ENCODE data around the gene TMEM37. TPM values are rescaled to one million over a fixed set of nuclear protein-coding genes. Genes with fewer than 3 reads are reported as not detected.

Gene TMEM37
- total RNA-seq, 1 donor from 2014 or later, result 2.1 TPM

GRCh38 chr2:119439574-119440500, 8.2 kb downstream of the TMEM37 start:
- Histone ChIP-seq H3K36me3 (ENCODE audit: control insufficient read depth in 3 of 3, insufficient read depth in 3 of 3, low read length in 3 of 3) (no peaks in the 10 kb centered on the region), H3K27me3 (ENCODE audit: control insufficient read depth in 3 of 3, insufficient read depth in 3 of 3, low read length in 3 of 3) (no peaks in the 10 kb centered on the region), H3K9ac (ENCODE audit: low read depth in 1 of 3, low read length in 3 of 3) (no peak overlapping the region), H3K4me1 (ENCODE audit: control insufficient read depth in 3 of 3, insufficient read depth in 3 of 3, low read length in 3 of 3) (peaks cover 0 to 7% (median 0%) of the 10 kb centered on the region in 3 donors), H3K9me3 (ENCODE audit: control insufficient read depth in 3 of 3, low read length in 3 of 3) (no peaks in the 10 kb centered on the region), H3K27ac (ENCODE audit: low read depth, low read length) (no peak overlapping the region), H3K4me3 (ENCODE audit: low read length in 3 of 3) (no peak overlapping the region)

DNA sequence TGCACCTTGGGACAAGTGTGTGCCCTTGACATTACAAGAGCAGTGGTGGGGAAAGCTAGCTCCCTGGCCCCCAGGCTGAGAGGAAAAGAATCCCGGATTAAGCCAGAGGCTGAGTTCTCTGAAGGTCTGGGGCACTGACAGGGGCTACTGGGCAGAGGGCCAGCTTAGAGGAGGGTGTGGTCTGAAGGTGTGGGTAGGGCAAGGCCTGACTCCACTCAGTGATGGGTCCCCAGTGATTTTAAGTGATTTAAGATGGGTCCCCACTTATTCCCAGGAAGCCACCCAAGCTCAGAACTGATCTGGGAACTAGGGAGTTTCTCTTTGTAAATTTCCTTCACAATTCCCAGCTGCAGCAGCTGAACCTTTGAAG, 8.8 kb downstream of the TMEM37 start:
- Histone ChIP-seq H3K9me3 (ENCODE audit: control insufficient read depth in 3 of 3, low read length in 3 of 3) (no peaks in the 10 kb centered on the region), H3K36me3 (ENCODE audit: control insufficient read depth in 3 of 3, insufficient read depth in 3 of 3, low read length in 3 of 3) (no peaks in the 10 kb centered on the region), H3K9ac (ENCODE audit: low read depth in 1 of 3, low read length in 3 of 3) (no peak overlapping the region), H3K4me3 (ENCODE audit: low read length in 3 of 3) (no peak overlapping the region), H3K27ac (ENCODE audit: low read depth, low read length) (no peak overlapping the region), H3K4me1 (ENCODE audit: control insufficient read depth in 3 of 3, insufficient read depth in 3 of 3, low read length in 3 of 3) (peaks cover 0 to 3% (median 0%) of the 10 kb centered on the region in 3 donors), H3K27me3 (ENCODE audit: control insufficient read depth in 3 of 3, insufficient read depth in 3 of 3, low read length in 3 of 3) (peaks cover 0 to 2% (median 0%) of the 10 kb centered on the region in 3 donors)

- H3K4me1 ChIP-seq (ENCODE audit: control insufficient read depth in 3 of 3, insufficient read depth in 3 of 3, low read length in 3 of 3), result no peaks in the 10 kb centered on the region
- no peak overlapping the region for H3K4me3 ChIP-seq (ENCODE audit: low read length in 3 of 3)
- no peak overlapping the region for H3K27ac ChIP-seq (ENCODE audit: low read depth, low read length)
- H3K9me3 ChIP-seq (ENCODE audit: control insufficient read depth in 3 of 3, low read length in 3 of 3), result no peaks in the 10 kb centered on the region
- H3K36me3 ChIP-seq (ENCODE audit: control insufficient read depth in 3 of 3, insufficient read depth in 3 of 3, low read length in 3 of 3), result no peaks in the 10 kb centered on the region
- H3K9ac ChIP-seq (ENCODE audit: low read depth in 1 of 3, low read length in 3 of 3), result no peak overlapping the region
- H3K27me3 ChIP-seq (ENCODE audit: control insufficient read depth in 3 of 3, insufficient read depth in 3 of 3, low read length in 3 of 3), result peaks cover 0 to 2% (median 0%) of the 10 kb centered on the region in 3 donors
Measured at GRCh38 chr2:119440873-119441272, 9.2 kb downstream of the TMEM37 start.

DNA sequence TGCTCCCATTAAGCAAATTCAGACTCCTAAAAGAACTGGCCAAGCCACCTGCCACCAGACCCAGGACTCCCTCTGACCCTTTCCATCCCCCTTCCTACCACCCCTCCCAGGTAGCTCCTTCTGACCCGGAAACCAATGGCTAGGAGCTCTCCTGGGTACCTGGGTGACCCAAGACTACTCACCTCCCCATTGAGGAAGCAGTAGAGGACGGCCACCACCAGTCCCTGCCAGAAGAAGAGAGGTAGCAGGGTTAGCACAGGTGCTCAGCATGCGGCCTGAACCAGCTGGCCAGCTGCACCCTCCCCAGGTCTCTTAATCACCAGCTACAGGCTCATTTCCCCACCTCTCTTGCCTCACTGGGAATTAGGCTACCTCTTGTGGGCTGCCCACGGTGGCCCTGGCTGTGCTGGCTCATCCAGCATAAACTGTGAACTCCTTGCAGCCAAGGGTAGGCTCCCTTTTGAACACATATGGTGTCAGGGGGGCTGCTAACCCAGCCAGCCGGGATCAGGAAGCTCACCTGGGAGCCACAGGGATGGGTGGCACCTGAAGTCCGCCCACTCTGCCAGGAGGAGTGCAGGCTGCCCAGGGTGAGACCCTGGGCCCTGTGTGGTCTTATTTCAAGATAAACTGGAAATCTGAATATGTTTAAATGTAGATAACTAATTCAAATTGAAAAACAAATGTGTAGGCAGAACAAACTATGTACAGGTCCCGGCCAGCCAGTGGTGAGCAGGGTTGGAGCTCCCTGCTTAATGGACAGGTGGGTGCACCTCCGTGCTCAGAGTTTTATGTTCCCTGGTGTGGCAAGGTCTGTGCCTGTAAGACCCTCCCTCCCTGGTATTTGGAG, 9.9 kb downstream of the TMEM37 start:
- peaks cover 0 to 2% (median 1%) of the 10 kb centered on the region in 3 donors for H3K27me3 ChIP-seq (ENCODE audit: control insufficient read depth in 3 of 3, insufficient read depth in 3 of 3, low read length in 3 of 3)
- no peaks in the 10 kb centered on the region for H3K9me3 ChIP-seq (ENCODE audit: control insufficient read depth in 3 of 3, low read length in 3 of 3)
- H3K36me3 ChIP-seq (ENCODE audit: control insufficient read depth in 3 of 3, insufficient read depth in 3 of 3, low read length in 3 of 3), result no peaks in the 10 kb centered on the region
- no peak overlapping the region for H3K9ac ChIP-seq (ENCODE audit: low read depth in 1 of 3, low read length in 3 of 3)
- H3K4me1 ChIP-seq (ENCODE audit: control insufficient read depth in 3 of 3, insufficient read depth in 3 of 3, low read length in 3 of 3), result no peaks in the 10 kb centered on the region
- H3K4me3 ChIP-seq (ENCODE audit: low read length in 3 of 3), result no peak overlapping the region
- H3K27ac ChIP-seq (ENCODE audit: low read depth, low read length), result no peak overlapping the region

DNA sequence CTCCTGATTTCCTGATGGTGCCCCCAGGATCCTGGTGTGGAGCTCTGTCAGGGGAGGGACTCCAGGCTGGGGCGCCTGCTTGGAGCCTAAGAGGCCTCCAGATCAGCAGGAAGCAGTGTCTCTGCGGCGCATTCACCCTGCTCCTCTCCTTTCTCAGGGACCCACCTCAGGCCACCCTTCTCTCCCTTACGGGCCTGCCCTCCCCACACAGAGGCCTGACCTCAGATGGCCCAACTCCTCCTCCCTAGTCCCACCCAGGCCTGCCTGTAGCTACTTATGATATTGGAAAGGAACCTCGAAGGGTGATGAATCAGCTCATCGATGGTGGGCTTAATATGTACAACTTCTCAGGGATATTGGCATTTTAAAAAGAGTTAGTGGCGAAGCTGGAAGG, 10.6 kb downstream of the TMEM37 start:
- no peak overlapping the region for H3K4me3 ChIP-seq (ENCODE audit: low read length in 3 of 3)
- no peaks in the 10 kb centered on the region for H3K9me3 ChIP-seq (ENCODE audit: control insufficient read depth in 3 of 3, low read length in 3 of 3)
- H3K4me1 ChIP-seq (ENCODE audit: control insufficient read depth in 3 of 3, insufficient read depth in 3 of 3, low read length in 3 of 3), result no peaks in the 10 kb centered on the region
- no peaks in the 10 kb centered on the region for H3K36me3 ChIP-seq (ENCODE audit: control insufficient read depth in 3 of 3, insufficient read depth in 3 of 3, low read length in 3 of 3)
- H3K27me3 ChIP-seq (ENCODE audit: control insufficient read depth in 3 of 3, insufficient read depth in 3 of 3, low read length in 3 of 3), result peaks cover 0 to 4% (median 2%) of the 10 kb centered on the region in 3 donors
- no peak overlapping the region for H3K9ac ChIP-seq (ENCODE audit: low read depth in 1 of 3, low read length in 3 of 3)
- no peak overlapping the region for H3K27ac ChIP-seq (ENCODE audit: low read depth, low read length)

DNA sequence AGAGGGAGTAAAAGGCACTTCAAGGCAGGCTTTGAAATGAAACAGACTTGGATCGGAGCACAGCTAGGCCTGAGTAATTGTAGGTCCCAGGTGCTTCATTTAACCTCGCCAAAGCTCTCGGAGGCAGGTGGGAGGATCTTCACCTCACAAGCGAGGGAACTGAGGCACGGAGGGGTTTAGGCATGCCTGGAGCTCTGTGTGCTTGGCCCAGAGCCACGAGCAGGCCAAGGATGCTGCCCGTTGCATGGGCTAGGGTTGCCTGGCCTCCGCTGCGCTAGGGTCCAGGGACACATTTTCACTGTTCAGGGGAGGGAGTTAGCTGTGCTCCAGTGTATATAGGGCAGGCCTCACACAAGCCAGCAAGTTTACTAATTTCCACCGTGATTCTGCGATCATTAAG, 11.2 kb downstream of the TMEM37 start:
- H3K36me3 ChIP-seq (ENCODE audit: control insufficient read depth in 3 of 3, insufficient read depth in 3 of 3, low read length in 3 of 3), result no peaks in the 10 kb centered on the region
- no peak overlapping the region for H3K27ac ChIP-seq (ENCODE audit: low read depth, low read length)
- H3K9me3 ChIP-seq (ENCODE audit: control insufficient read depth in 3 of 3, low read length in 3 of 3), result no peaks in the 10 kb centered on the region
- peaks cover 0 to 6% (median 4%) of the 10 kb centered on the region in 3 donors for H3K27me3 ChIP-seq (ENCODE audit: control insufficient read depth in 3 of 3, insufficient read depth in 3 of 3, low read length in 3 of 3)
- H3K9ac ChIP-seq (ENCODE audit: low read depth in 1 of 3, low read length in 3 of 3), result no peak overlapping the region
- no peak overlapping the region for H3K4me3 ChIP-seq (ENCODE audit: low read length in 3 of 3)
- H3K4me1 ChIP-seq (ENCODE audit: control insufficient read depth in 3 of 3, insufficient read depth in 3 of 3, low read length in 3 of 3), result no peaks in the 10 kb centered on the region

GRCh38 chr2:119446037-119446436, 14.4 kb downstream of the TMEM37 start:
- no peaks in the 10 kb centered on the region for H3K36me3 ChIP-seq (ENCODE audit: control insufficient read depth in 3 of 3, insufficient read depth in 3 of 3, low read length in 3 of 3)
- H3K27me3 ChIP-seq (ENCODE audit: control insufficient read depth in 3 of 3, insufficient read depth in 3 of 3, low read length in 3 of 3), result peaks cover 0 to 9% (median 5%) of the 10 kb centered on the region in 3 donors
- H3K4me3 ChIP-seq (ENCODE audit: low read length in 3 of 3), result no peak overlapping the region
- no peaks in the 10 kb centered on the region for H3K9me3 ChIP-seq (ENCODE audit: control insufficient read depth in 3 of 3, low read length in 3 of 3)
- H3K9ac ChIP-seq (ENCODE audit: low read depth in 1 of 3, low read length in 3 of 3), result no peak overlapping the region
- H3K4me1 ChIP-seq (ENCODE audit: control insufficient read depth in 3 of 3, insufficient read depth in 3 of 3, low read length in 3 of 3), result no peaks in the 10 kb centered on the region
- H3K27ac ChIP-seq (ENCODE audit: low read depth, low read length), result no peak overlapping the region

GRCh38 chr2:119448427-119449141, 16.9 kb downstream of the TMEM37 start:
- Histone ChIP-seq H3K27ac (ENCODE audit: low read depth, low read length) (no peak overlapping the region), H3K4me1 (ENCODE audit: control insufficient read depth in 3 of 3, insufficient read depth in 3 of 3, low read length in 3 of 3) (no peaks in the 10 kb centered on the region), H3K9me3 (ENCODE audit: control insufficient read depth in 3 of 3, low read length in 3 of 3) (no peaks in the 10 kb centered on the region), H3K4me3 (ENCODE audit: low read length in 3 of 3) (no peak overlapping the region), H3K36me3 (ENCODE audit: control insufficient read depth in 3 of 3, insufficient read depth in 3 of 3, low read length in 3 of 3) (no peaks in the 10 kb centered on the region), H3K27me3 (ENCODE audit: control insufficient read depth in 3 of 3, insufficient read depth in 3 of 3, low read length in 3 of 3) (peaks cover 0 to 20% (median 9%) of the 10 kb centered on the region in 3 donors), H3K9ac (ENCODE audit: low read depth in 1 of 3, low read length in 3 of 3) (no peak overlapping the region)

DNA sequence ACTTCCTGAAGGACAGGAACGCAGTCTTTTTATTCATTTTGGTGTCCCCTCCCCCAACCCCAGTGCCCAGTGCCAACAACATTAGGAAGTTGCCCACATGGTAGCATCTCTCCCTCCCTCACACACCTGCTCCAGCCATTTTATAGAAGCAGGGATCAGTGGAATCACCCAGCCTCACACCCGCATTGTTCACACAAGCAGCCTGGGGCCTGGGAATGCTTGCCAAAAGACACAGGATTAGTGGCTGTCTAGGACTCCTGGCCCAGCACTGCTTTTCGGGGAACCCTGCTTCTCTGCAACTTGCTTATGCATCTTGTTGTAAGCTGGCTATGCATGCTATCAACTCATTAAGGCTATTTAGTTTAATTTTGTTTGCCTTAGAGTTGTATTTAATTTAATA, 17.9 kb downstream of the TMEM37 start:
- H3K9me3 ChIP-seq (ENCODE audit: control insufficient read depth in 3 of 3, low read length in 3 of 3), result no peaks in the 10 kb centered on the region
- H3K27ac ChIP-seq (ENCODE audit: low read depth, low read length), result no peak overlapping the region
- H3K4me1 ChIP-seq (ENCODE audit: control insufficient read depth in 3 of 3, insufficient read depth in 3 of 3, low read length in 3 of 3), result no peaks in the 10 kb centered on the region
- no peak overlapping the region for H3K4me3 ChIP-seq (ENCODE audit: low read length in 3 of 3)
- H3K9ac ChIP-seq (ENCODE audit: low read depth in 1 of 3, low read length in 3 of 3), result no peak overlapping the region
- peaks cover 0 to 20% (median 9%) of the 10 kb centered on the region in 3 donors for H3K27me3 ChIP-seq (ENCODE audit: control insufficient read depth in 3 of 3, insufficient read depth in 3 of 3, low read length in 3 of 3)
- no peaks in the 10 kb centered on the region for H3K36me3 ChIP-seq (ENCODE audit: control insufficient read depth in 3 of 3, insufficient read depth in 3 of 3, low read length in 3 of 3)
